T47D (cell line): ENCODE results near the gene RAB6D.
"Not testable (repeated sequence)": the region's sequence is repeated elsewhere in the genome, so short reads cannot be mapped to it uniquely, and the experiment has no call there.

Experiments
- DNase-seq, 2 experiments: peaks; one replicate each; pipeline versions ENCODE4 v3.0.0 to v3.0.0-alpha.2; 2011 to 2012; ENCODE audit warnings: low read depth in 1 of 2, low spot score in 1 of 2
- JUND ChIP-seq: IDR thresholded peaks from 2 replicates; pipeline ENCODE4 v1.6.1; 2012; ENCODE audit warnings: low read depth
- in situ Hi-C: cut with HindIII; loops from 2 replicates; pipeline ENCODE4 v1.10.0; 2016; ENCODE audit warnings: low sequenced_read_pairs, low pct_unique_long_range_greater_than_20kb

RAB6D gene

DNA sequence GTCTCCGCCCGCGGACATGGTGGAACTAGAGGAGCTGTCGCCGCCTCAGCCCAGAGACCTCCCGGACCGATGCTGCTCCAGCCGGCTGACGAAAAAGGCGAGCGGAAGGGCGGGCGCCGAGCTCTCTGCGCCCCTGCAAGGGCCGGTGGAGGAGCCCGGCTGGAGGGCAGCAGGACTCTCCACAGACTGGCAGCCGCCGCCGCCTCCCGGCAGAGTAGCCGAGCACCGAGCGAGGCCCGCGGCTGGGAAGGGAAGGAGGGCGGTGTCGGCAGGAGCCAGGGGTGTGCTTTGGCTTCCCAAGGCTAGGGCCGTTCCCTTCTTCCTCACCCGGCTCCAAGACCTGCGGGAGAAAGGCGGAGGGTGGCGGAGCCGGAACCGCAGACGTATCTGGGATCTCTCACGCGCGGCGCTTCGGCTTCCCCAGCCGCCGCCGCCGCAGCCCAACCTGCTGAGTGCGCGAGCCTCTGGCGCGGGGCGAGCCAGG, at the start of gene RAB6D:
Gene RAB6D (minus strand): TSS at position 466 of the 484 bp plus-strand sequence. CDS start 448 bp downstream, at position 18.
- in situ Hi-C loops, DNase-seq: not testable (repeated sequence)

DNA sequence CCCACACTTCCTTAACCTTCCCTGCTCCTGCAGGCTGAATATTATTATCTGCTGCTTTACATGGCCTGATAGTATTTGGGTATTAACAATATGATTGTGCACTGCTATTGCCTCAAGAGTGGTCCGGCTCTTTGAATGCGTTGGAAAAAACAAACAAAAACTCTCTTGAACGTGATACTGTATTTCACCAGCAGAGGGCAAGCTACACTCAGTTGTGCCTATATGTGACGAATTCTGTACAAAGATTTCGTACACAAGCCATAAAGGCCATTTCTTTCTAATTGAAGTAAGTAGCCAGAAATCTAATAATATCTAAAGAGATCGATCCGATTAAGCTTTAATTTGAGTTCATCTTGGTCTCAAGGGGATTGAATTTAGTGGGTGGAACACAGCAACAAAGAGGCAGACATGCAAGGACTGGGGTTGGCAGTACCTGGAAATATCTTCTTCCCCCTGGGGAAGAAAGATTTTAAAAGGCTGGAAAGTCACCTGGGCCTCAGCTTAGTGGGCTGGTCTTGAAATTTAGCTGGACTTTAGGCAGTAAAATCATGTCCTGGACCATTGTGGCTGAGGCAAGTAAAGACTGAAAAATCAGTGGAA, 49.3 kb upstream of the RAB6D start:
- in situ Hi-C loops: no loop called here
- peak; percentile 22 to 60 for DNase-seq
- no peak for TF ChIP-seq JUND

DNA sequence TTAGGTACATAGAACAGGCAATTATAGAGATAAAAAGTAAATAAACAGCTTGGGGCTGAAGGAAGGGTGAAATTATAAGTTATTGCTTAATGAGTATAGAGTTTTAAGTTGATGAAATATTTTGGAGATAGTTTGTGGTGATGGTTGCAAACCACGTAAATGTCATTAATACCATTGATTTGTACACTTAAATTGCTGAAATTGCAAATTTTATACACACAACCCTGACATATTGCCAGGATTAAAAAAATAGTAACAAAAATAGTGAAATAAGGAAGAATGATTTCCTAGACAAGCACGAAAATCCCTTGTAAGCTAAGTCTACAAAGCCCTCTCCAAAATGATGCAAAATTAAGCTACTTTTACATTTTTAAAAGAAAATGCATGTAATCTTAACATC, 46.2 kb upstream of the RAB6D start:
- no peak for TF ChIP-seq JUND
- DNase-seq: no peak
- in situ Hi-C loops: no loop called here

DNA sequence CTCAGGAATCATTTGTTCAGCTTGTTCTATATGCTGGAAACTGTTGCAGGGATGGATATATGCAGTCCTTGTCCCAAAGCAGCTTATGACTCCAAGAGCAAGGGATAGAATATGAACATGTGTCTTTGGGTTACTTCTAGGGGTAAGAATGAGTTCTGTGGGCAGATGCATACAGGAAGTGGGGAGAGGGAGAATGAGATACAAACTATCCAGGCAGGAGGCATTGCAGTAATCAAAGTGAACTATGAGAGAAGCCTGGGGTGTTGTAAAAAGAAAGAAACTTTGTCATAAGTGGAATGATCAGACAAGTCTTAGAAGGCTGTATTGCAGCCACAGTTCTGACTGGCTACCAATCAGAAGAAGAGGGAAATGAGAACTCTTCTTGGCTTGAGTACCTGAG, 44.8 kb upstream of the RAB6D start:
- in situ Hi-C loops: no loop called here
- no peak for TF ChIP-seq JUND
- no peak for DNase-seq

DNA sequence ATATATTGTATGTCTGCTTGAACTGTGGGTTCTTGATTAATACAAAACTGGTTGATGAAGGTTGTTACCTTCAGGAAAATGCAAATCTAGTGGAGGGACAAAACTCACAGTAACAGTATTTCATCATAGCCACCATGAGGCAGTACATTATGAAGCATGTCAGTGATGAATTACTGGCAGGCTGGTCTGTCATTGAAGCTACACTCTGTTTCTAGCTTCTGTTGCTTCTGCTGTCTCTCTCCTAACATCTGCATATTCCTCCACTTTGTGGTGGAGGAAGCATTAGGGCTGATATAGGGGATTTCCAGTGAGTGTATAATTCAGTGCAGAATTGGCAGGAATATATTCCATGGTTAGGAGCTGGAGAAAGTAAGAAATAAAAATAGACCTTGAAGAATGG, 44.2 kb upstream of the RAB6D start:
- TF ChIP-seq JUND: no peak
- in situ Hi-C loops: no loop called here
- no peak for DNase-seq

DNA sequence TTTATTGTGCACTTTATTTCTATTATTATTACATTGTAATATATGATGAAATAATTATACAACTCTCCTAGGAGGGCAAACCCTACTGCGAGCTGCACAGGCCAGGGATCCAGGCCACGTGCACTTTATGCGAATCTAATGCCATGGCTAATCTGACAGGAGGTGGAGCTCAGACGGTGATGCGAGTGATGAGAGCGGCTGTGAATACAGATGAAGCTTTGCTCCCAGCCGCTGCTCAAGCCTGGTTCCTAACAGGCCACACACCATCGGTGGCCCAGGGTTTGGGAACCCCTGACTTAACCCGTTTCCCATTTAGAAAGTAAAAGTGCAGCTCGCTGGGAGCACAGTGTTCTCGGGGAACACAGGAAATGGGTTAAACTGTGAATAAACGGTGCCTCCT, 40.8 kb upstream of the RAB6D start:
- no peak for TF ChIP-seq JUND
- in situ Hi-C loops: no loop called here
- DNase-seq: no peak

DNA sequence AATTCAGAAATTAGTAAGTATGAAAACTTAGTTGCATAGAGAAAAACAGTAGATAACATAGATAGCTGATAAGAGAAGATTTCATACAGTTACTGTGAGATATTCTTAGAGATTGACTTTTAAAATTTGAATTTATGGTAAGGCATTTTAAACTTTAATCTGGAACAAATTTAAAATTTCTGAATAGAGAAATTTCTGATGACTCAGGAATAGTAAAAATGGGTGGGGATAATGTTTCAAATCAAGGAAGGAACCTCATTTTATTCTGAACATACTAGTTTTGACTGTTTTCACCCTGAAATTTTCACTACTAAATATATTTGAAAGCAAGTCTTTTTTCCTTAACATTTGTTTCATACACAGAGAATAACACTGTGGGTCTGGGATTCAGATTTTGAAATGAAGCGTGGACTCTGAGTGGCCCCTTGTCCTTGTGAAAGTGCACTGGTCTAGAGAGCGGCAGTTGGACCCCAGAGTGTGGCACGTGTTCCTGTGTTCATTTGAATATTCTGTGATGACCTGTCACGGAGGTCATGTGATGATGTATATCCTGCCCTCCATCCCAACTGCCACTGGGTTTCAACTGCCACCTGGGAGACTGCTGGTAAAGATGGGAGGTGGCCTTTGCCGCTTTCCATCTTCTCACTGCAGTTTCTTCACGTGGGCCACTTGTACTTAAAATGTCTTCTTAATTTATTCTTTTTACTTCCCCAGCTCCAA, 38.5 kb upstream of the RAB6D start:
- in situ Hi-C loops: no loop called here
- no peak for DNase-seq
- no peak for TF ChIP-seq JUND

DNA sequence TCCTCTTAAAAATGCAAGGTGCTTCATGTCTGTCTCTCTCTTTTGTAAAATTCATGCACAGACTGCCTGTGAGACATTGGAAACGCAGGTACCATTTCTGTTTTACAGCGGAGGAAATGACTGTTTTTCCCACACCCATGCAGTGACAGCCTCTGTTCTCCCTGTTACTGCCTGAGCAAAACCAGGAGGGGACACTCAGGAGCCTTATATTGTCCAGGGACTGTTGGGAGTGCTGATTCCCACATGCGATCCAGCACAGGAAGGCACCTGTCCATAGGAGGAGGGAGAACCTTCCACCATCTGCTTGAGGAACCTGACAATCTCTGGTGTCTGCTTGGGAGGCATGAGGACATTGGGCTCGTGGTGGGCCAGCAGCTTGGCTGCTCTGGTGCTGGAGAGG, 36.9 kb upstream of the RAB6D start:
- TF ChIP-seq JUND: no peak
- DNase-seq: no peak
- in situ Hi-C loops: no loop called here

DNA sequence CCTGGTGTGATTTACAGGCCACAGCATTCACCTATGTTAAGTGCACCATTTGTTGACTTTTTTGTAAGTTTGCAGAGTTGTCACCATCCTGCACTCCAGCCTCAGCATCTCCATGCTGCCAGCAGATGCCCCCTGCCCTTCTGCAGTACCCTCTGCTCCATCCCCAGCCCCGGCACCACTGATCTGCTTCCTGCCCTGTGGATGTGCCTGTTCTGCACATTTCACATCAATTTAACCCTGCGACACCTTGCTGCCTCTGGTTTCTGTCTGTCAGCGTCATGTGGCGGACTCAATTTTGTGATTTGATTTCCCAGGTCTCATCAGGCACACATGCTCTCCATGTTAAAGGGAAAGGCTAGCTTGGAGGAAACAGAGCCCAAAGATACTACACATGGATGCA, 36.5 kb upstream of the RAB6D start:
- DNase-seq, in situ Hi-C loops: not testable (repeated sequence)

DNA sequence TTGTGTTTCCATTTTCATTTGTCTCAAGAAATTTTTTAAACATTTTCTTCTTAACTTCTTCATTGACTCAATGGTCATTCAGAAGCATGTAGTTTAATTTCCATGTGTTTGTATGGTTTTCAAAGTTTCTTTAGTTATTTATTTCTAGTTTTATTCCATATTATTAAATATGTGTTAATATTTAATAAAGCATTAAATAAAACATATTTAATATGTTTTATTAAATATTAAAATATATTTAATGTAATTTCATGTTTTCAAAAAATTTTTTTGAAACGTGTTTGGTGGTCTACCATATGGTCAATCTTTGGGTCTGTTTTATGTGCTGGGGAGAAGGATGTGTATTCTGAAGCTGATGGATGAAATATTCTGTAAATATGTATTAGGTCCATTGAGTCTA, 32.2 kb upstream of the RAB6D start:
- DNase-seq, in situ Hi-C loops: not testable (repeated sequence)

DNA sequence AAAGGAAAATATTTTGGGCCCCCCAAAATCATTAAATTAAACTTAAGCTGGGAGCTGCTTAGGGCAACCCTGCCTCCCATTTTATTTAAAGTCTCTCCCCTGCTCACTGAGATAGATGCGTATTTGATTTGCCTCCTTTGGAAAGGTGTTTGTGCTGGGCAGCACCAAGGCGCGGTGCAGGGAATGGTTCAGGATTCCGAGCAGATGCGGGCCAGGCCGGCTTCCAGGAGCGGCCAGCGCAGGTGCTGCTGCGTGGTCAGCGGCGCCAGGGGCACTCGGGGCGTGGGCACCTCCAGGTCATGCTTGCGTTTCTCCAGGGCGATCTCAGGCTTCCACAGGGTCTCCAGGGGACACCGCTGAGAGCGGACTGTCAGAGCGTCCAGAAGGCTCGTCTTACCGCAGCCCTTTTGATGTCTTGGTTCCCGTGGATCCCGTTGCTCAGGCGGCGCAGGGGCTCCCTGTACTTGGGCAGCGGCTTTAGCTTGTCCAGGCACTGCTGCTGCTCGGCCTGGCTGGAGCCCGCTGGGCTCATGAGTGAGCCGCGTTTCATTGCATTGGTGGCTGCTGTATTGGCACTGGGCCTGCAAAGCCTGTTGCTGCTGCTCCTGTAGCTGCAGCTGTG, 31.2 kb upstream of the RAB6D start:
- in situ Hi-C loops, DNase-seq: not testable (repeated sequence)

DNA sequence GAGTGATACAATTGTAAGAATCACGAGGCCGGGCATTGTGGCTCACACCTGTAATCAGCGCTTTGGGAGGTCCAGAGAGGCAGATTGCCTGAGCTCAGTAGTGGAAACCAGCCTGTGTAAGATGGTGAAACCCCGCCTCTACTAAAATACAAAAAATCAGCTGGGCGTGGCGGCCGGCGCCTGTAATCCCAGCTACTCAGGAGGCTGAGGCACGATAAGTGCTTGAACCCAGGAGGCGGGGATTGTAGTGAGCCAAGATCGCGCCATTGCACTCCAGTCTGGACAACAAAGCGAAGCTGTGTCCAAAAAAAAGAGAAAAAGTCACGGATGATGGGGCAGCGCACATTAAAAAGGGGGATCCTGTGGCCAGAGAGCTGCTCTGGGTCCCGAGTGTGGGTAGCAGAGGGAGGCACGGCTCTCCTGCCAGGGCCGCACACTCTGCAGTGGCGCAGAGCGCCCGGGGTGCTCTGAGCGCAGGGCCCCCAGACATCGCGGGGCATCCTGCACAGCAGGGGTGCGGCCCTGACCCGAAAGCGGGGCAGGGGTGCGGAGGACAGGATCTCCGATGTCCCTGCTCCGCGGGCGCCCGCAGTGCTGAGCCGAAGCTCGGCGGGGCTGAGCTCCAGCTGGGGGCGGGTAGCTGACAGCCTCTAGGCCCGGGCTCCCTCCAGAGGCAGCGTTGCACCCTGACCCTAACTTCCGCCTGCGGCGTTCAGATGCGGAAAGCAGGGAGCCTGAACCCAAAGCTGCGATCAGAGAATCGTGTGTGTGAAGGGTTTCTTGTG, 30.4 kb upstream of the RAB6D start:
- no peak for TF ChIP-seq JUND
- in situ Hi-C loops: no loop called here
- no peak for DNase-seq

DNA sequence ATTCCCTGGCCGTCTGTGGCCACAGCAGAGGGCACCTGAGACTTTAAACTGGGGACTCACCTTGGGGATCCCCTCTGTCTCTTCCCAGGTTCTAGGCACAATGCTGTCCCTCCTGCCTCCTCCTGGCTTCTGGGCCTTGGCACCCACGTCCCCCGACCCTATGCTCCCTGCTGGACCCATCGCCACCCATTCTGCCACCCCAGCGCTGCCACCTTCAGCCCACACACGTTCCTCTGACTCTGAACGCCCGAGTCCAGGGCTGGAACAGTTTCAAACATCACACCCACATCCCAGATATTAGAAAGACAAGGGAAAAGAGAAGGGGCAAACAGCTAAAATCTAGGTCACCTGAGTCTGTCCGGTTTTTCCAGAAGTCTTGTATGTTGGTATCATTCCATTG, 28.0 kb upstream of the RAB6D start:
- in situ Hi-C loops, DNase-seq: not testable (repeated sequence)

DNA sequence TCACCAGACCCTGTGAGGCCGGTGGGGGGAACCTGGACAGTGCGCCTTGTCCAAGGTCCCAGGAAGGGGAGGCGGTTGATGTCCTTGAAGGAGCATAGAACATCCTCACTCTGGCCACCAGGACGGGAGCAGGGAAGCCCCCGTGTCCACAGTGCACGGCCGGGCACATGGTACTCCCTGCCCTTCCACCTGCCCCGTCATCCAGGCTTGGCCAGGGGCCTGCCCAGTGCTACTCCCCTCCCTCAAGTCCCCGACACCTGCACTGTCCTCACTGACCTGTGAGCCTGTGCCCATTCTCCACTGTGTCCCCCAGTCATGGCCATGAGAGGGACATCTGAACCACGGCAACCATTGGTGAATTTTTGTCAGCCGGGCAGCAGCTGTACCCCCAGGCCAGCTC, 27.5 kb upstream of the RAB6D start:
- in situ Hi-C loops: not testable (repeated sequence)

DNA sequence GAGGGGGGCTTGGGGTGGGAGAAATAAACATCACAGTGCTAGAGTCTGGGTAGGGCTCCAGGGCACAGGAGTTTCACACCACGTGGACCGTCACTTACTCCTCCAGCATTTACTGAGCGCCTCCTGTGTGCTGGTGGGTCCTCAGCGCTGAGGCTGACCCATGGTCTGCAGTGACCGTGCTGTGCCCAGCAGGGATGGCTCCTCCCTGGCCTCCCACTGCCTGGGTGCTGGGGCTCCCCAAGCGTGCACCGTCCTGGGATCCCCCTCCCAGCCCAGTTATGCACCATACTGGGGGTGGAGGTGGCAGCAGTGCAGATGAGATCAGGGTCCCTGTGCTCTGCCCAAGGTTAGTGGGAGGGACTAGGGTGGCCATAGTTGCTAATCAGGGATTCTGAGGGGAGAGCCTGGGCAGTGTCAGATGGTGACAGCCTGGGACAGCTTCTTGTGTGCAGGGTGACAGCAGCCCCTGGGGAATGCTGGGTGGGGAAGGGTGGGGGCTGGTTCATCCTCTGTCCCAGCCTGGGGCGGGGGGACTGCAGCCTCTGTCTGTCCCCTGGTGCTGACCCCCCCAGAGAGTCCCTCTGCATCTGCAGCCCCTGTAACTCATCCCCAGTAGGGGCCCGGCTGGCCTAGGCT, 26.6 kb upstream of the RAB6D start:
- in situ Hi-C loops: not testable (repeated sequence)

More for the DNA sequence above, 27.5 kb upstream of the RAB6D start:
- not testable (repeated sequence) for DNase-seq

More for the DNA sequence above, 26.6 kb upstream of the RAB6D start:
- not testable (repeated sequence) for DNase-seq
